Stimulated activated CD4-positive, alpha-beta T cell treated with anti-CD3 and anti-CD28 coated beads, Interleukin-15, amount 100 ng/mL, for 24 hours (primary cell): Measurements from ENCODE around the gene DCTN2.
"Not testable (repeated sequence)": the region's sequence is repeated elsewhere in the genome, so short reads cannot be mapped to it uniquely, and the experiment has no call there.

ENCODE experiments used
- DNase-seq: peaks from one replicate; pipeline ENCODE4 v3.0.0-alpha.2; 2020

DCTN2 gene

GRCh38 chr12:57576613-57577160 is 29.7 kb upstream of the DCTN2 start:
- no peak for DNase-seq

DNA sequence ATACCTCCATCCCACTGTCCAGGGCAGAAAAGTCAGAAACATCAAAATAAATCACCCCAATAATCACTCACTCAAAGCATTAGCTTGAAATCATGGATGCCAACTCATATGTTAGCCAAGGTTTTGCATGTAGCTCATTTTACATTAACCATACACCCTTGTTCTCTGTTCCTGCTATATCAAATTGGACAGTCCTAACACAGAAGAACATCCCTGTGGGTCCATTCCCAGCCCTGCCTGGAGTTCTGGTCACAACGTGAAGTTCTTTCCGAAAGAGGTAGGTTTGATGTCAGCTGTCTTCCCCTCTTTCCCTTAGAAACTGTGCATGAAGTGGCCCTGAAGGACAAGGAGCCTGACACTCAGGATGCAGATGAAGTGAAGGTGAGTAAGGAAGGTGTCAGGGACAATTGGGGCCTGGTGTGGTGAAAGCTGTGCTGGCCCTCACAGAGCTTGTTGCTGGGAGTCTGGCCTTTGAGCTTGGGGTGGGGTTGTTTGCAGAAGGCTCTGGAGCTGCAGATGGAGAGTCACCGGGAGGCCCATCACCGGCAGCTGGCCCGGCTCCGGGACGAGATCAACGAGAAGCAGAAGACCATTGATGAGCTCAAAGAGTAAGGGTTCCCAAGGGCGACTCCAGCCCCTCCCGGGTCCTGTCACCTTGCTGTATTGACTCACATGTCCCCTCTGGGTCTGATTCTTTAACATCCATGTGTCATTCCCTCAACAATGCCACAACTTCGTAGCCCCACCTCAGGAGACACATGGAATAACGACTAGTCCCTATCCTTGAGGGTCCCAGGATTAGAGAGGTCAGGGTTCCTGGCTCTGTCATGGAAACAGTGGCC is 29.0 kb upstream of the DCTN2 start:
- DNase-seq: no peak

DNA sequence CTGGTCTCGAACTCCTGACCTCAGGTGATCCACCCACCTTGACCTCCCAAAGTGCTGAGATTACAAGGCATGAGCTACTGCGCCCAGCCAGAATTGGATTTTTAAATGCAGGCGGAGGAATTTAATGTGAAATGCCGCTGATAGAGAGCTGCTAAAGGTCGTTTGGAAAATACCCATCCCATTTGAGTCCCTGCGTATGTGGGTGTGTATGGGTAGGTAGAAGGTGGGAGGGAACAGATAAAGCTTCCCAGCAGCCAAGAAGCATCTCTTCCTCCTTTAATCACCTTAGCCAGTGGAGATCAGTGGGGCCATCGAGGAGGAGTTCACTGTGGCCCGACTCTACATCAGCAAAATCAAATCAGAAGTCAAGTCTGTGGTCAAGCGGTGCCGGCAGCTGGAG is 27.8 kb upstream of the DCTN2 start:
- DNase-seq: no peak

- DNase-seq: no peak
These were observed 25.2 kb upstream of the DCTN2 start for GRCh38 chr12:57571926-57572762.

GRCh38 chr12:57570438-57570837 is 23.4 kb upstream of the DCTN2 start:
- not testable (repeated sequence) for DNase-seq

DNA sequence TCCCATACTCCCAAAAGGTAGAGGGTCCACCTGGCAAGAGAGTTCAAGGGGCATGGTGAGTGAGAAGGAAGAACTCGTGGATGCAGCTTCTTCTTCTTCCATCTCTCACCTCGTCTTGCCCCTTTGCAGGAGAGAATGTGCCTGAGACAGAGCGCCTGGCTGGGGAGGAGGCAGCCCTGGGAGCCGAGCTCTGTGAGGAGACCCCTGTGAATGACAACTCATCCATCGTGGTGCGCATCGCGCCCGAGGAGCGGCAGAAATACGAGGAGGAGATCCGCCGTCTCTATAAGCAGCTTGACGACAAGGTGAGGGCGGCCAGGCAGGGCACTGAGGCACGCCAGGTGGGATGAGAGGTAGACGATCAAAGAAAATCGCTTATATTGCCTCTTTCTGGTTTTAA is 22.9 kb upstream of the DCTN2 start:
- DNase-seq: no peak

DNA sequence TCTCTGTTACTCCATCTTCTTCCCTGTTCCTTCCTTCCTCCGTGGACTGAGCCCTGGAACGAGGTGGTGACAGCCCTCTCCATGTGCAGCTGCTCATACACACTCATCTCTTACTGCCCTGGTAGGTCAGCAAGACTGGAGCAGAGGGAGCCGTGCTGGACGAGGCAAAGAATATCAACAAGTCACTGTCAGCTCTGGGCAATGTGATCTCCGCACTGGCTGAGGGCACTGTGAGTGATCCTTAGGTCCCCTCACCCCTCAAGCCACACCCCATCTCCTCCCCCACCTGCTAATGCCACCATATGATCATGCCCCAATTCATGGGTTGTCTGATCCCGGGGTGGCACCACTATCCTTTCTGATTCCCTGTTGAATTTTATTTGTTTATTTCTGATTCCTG is 21.8 kb upstream of the DCTN2 start:
- no peak for DNase-seq

GRCh38 chr12:57564178-57564740 is 17.3 kb upstream of the DCTN2 start:
- DNase-seq: no peak

DNA sequence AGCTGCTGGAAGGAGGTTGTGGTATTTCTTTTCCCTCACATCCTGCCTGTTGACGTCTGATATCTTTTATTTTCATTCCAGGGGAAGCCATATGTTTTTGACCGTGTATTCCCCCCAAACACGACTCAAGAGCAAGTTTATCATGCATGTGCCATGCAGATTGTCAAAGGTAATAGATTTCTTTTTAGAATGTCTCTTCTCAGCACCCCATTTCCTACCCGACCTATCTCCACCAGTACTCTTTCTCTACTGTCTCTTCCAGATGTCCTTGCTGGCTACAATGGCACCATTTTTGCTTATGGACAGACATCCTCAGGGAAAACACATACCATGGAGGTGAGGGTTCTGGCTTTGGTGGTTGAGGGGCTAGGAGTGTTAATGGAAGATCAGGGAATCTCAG is 16.4 kb upstream of the DCTN2 start:
- no peak for DNase-seq

DNA sequence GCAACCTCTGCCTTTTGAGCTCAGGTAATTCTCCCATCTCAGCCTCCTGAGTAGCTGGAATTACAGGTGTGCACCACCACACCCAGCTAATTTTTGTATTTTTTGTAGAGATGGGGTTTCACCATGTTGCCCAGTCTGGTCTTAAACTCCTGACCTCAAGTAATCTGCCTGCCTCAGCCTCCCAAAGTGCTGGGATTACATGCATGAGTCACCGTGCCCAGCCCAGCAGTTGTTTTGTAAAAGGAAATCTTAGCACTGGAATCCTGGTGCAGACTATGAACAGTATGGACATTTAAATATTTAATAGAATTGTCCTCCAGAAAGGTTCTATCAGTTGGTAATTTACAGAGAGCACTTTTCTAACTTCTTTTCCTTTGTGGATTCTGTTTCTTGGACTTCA is 14.1 kb upstream of the DCTN2 start:
- not testable (repeated sequence) for DNase-seq

- no peak for DNase-seq
These were observed 13.5 kb upstream of the DCTN2 start for GRCh38 chr12:57560516-57560915.

- DNase-seq: no peak
These were observed 11.9 kb upstream of the DCTN2 start for GRCh38 chr12:57558864-57559263.

DNA sequence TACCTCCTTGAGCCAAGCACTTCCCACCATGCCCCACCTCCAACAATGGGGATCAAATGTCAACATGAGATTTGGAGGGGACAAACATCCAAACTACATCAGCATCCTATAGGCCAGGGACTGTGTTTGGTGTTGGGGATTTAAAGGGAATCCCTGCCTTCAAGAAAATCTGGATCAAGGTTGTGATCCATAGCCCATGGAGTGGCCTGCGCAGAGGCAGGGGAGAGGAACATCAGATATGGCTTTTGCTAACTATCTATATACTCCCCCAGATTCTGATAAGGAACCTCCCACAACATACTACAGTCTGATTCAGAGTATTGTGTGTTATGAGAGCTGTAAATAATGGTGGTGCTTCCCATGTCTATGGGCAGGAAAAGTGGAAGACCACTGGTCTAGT is 7.9 kb upstream of the DCTN2 start:
- DNase-seq: no peak

GRCh38 chr12:57554453-57554852 is 7.5 kb upstream of the DCTN2 start:
- no peak for DNase-seq

DNA sequence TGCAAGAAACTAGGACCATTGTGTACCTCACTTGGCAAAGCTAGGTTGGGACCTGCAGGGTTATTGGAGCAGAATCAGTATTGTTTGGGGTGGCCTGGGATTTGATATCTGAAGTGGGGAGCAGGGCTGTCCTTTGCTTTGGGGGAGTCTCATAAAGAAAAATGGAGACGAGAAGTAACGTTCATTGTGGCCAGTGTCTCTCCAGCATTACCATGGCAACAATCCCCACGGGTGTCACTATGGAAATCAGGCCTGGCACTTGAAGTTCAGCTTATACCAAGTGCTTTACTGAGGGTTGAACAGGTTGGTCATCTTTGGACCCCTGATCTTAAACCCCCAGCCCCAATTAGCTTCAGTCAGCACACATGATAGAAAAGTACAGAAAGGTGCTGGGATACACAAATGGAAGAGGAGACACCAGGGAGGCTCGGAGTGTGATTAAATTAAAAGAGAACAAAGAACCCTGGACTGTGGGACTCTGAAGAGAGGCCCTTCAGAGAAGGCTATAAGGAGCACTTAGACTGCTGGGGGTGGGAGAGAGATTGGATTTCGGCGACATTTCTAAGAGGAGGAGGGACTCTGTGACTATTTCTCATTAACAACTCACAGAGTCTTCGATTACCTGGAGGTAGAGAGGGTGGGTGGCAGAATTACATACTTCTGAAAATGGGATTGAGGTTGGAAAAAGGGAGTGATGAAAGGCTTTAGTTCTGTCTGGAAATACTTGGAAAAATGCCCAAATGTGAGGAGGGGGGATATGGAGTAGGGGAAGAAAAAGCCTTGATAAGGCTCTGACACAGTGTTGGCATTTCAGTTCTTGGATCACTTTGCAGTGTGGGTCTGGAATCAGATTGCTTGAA is 6.6 kb upstream of the DCTN2 start:
- DNase-seq: no peak

- DNase-seq: no peak
These were observed 5.9 kb upstream of the DCTN2 start for GRCh38 chr12:57552835-57553313.

- DNase-seq: no peak
These were observed 5.3 kb upstream of the DCTN2 start for GRCh38 chr12:57552306-57552651.

- DNase-seq: no peak
These were observed 4.8 kb upstream of the DCTN2 start for GRCh38 chr12:57551637-57552305.

GRCh38 chr12:57550641-57551549 is 3.9 kb upstream of the DCTN2 start:
- no peak for DNase-seq

GRCh38 chr12:57549909-57550640 is 3.1 kb upstream of the DCTN2 start, which contains the start of gene KIF5A:
TSS of gene KIF5A (plus strand) at chr12:57550044. CDS start at chr12:57550272, 228 bp downstream.
- peak; percentile 76 for DNase-seq
